ENCODE measurements around the gene VILL. TPM values are rescaled to one million over a fixed set of nuclear protein-coding genes. Genes with fewer than 3 reads are reported as not detected.

The VILL gene
- 4.9 and 6.2 TPM in 2 replicates for total RNA-seq
- long read RNA-seq, partial matches to known transcripts: 0 of 2 reads
- long read RNA-seq, other reads (novel, unspliced or antisense): 2 of 2 reads

GRCh38 chr3:37990527-37990926, at the start of gene VILL:
Gene VILL (plus strand): TSS chr3:37990786. CDS start chr3:37993673, 2,887 bp downstream.
- no peak for DNase-seq (ENCODE audit: low read depth, low spot score)
- Mint-ChIP-seq H3K27ac (ENCODE audit: unreplicated experiment) (no peak within 1 kb of the TSS), H3K36me3 (ENCODE audit: low read depth) (no peaks in the 10 kb centered on the region), H3K9me3 (no peaks in the 10 kb centered on the region), H3K4me3 (no peak within 1 kb of the TSS), H3K27me3 (ENCODE audit: low read depth) (peaks cover 4% of the 10 kb centered on the region), H3K4me1 (peaks cover 22% of the 10 kb centered on the region)
- TF ChIP-seq, protein P1, sequence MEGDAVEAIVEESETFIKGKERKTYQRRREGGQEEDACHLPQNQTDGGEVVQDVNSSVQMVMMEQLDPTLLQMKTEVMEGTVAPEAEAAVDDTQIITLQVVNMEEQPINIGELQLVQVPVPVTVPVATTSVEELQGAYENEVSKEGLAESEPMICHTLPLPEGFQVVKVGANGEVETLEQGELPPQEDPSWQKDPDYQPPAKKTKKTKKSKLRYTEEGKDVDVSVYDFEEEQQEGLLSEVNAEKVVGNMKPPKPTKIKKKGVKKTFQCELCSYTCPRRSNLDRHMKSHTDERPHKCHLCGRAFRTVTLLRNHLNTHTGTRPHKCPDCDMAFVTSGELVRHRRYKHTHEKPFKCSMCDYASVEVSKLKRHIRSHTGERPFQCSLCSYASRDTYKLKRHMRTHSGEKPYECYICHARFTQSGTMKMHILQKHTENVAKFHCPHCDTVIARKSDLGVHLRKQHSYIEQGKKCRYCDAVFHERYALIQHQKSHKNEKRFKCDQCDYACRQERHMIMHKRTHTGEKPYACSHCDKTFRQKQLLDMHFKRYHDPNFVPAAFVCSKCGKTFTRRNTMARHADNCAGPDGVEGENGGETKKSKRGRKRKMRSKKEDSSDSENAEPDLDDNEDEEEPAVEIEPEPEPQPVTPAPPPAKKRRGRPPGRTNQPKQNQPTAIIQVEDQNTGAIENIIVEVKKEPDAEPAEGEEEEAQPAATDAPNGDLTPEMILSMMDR (conservative IDR thresholded peaks at IDR 0.05): no peak

DNA sequence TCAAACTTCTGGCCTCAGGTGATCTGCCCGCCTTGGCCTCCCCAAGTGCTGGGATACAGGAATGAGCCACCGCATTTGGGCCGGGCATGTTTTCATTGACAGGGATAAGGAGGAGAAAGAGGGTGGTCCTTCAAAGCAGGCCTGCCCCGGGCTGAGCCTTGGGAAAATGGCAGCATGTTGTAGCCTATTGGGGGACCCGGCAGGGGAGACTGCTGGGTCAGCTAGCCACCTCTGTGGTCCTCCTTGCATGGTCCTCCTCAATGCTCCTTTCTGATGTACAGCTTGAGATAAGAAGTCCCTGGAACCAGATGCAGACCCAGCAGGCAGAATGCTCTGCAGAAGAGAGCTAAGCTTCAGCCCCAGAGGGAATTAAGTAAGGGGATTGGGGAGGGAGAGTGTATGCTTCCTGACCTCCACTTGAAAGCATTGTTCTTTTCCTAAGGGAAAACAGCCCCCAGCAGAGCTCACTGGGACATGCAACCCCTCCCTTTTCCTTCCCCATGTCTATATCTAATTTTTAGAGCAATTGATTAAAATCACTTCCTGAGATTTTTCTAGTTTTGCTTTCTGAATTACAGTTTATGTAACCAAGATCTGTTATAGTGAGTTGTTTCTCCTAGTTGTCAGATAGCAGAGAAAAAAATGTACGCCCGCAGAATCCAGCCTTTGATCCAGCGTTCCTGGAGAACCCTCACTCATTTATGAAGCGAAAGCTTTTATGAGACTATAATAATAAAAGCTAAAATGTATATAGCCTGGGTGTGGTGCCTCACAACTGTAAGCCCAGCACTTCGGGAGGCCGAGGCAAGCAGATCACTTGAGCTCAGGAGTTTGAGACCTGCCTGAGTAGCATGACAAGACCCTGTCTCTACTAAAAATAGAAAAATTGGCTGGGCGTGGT, 48.7 kb upstream of the VILL start:
- Mint-ChIP-seq H3K27ac (ENCODE audit: unreplicated experiment) (peak overlapping the region; percentile 52), H3K27me3 (ENCODE audit: low read depth) (no peaks in the 10 kb centered on the region), H3K36me3 (ENCODE audit: low read depth) (no peaks in the 10 kb centered on the region), H3K9me3 (no peaks in the 10 kb centered on the region), H3K4me1 (peaks cover 31% of the 10 kb centered on the region), H3K4me3 (no peak overlapping the region)
- TF ChIP-seq, protein P1 (conservative IDR thresholded peaks at IDR 0.05): no peak
- DNase-seq (ENCODE audit: low read depth, low spot score): no peak

GRCh38 chr3:37942646-37943045, 47.9 kb upstream of the VILL start:
- H3K9me3 Mint-ChIP-seq: no peaks in the 10 kb centered on the region
- H3K4me3 Mint-ChIP-seq: no peak overlapping the region
- H3K36me3 Mint-ChIP-seq (ENCODE audit: low read depth): peaks cover 2% of the 10 kb centered on the region
- no peak for DNase-seq (ENCODE audit: low read depth, low spot score)
- H3K4me1 Mint-ChIP-seq: peaks cover 25% of the 10 kb centered on the region
- H3K27ac Mint-ChIP-seq (ENCODE audit: unreplicated experiment): no peak overlapping the region
- TF ChIP-seq, protein P1 (conservative IDR thresholded peaks at IDR 0.05): no peak
- no peaks in the 10 kb centered on the region for H3K27me3 Mint-ChIP-seq (ENCODE audit: low read depth)

- no peak for DNase-seq (ENCODE audit: low read depth, low spot score)
- TF ChIP-seq, protein P1 (conservative IDR thresholded peaks at IDR 0.05): no peak
- Mint-ChIP-seq H3K27ac (ENCODE audit: unreplicated experiment) (peak overlapping the region; percentile 5), H3K4me1 (peaks cover 22% of the 10 kb centered on the region), H3K4me3 (no peak overlapping the region), H3K9me3 (no peaks in the 10 kb centered on the region), H3K36me3 (ENCODE audit: low read depth) (peaks cover 2% of the 10 kb centered on the region), H3K27me3 (ENCODE audit: low read depth) (no peaks in the 10 kb centered on the region)
Measured at GRCh38 chr3:37943126-37943525, 47.5 kb upstream of the VILL start.

- Mint-ChIP-seq H3K4me1 (peaks cover 21% of the 10 kb centered on the region), H3K27ac (ENCODE audit: unreplicated experiment) (peak overlapping the region; percentile 36), H3K4me3 (no peak overlapping the region), H3K36me3 (ENCODE audit: low read depth) (peaks cover 2% of the 10 kb centered on the region), H3K27me3 (ENCODE audit: low read depth) (no peaks in the 10 kb centered on the region), H3K9me3 (no peaks in the 10 kb centered on the region)
- TF ChIP-seq, protein P1 (conservative IDR thresholded peaks at IDR 0.05): no peak
- no peak for DNase-seq (ENCODE audit: low read depth, low spot score)
Measured at GRCh38 chr3:37943631-37944314, 46.8 kb upstream of the VILL start.
